ENCODE results near the gene RAPGEF2. TPM values are rescaled to one million over a fixed set of nuclear protein-coding genes. Genes with fewer than 3 reads are reported as not detected.

Gene RAPGEF2
- total RNA-seq, 1 experiment from 2014 or later, result 37.1 TPM

GRCh38 chr4:159278399-159278798, 175.5 kb downstream of the RAPGEF2 start:
- H3K27ac ChIP-seq (ENCODE audit: insufficient read length, low read depth, low read length), result no peak overlapping the region
- H3K23me2 ChIP-seq (ENCODE audit: insufficient read length, low read depth, low read length, poor library complexity, severe bottlenecking), result no peaks in the 10 kb centered on the region
- no peaks in the 10 kb centered on the region for H3K27me3 Mint-ChIP-seq (ENCODE audit: low read depth)
- no peak overlapping the region for H3K4ac ChIP-seq (ENCODE audit: low read depth, low read length)
- H4K91ac ChIP-seq (ENCODE audit: insufficient read length, low read depth, low read length), result no peak overlapping the region
- no peak overlapping the region for H2AFZ ChIP-seq (ENCODE audit: low read length)
- H2BK120ac ChIP-seq (ENCODE audit: low read depth, low read length, poor library complexity, severe bottlenecking), result no peak overlapping the region
- no peaks in the 10 kb centered on the region for H3K27me3 ChIP-seq (ENCODE audit: insufficient read depth, low read length)
- no peaks in the 10 kb centered on the region for H3K9me3 ChIP-seq (ENCODE audit: control insufficient read depth, low read depth, low read length)
- H3K4me1 Mint-ChIP-seq, result peaks cover 10 to 13% of the 10 kb centered on the region in 2 experiments
- H3K9ac ChIP-seq (ENCODE audit: extremely low read depth, insufficient read length, low read length), result no peak overlapping the region
- H3K56ac ChIP-seq (ENCODE audit: insufficient read length, low read depth, low read length), result no peak overlapping the region
- no peaks in the 10 kb centered on the region for H3K79me2 ChIP-seq (ENCODE audit: insufficient read depth, low read length)
- no peak overlapping the region for H2BK15ac ChIP-seq (ENCODE audit: low read depth, low read length)
- no peak overlapping the region for H3K23ac ChIP-seq (ENCODE audit: insufficient read length, low read depth, low read length)
- no peak overlapping the region for H3K4me3 Mint-ChIP-seq
- no CpG with 5 or more reads among the region's 5 CpGs for WGBS (ENCODE audit: extremely low coverage, insufficient read length, low lambda C conversion rate)
- H3K36me3 Mint-ChIP-seq (ENCODE audit: insufficient read depth in 1 of 3, low read depth in 3 of 3), result no peaks in the 10 kb centered on the region
- H2AK5ac ChIP-seq (ENCODE audit: insufficient read length, low read length), result no peak overlapping the region
- no peak overlapping the region for H4K8ac ChIP-seq (replicated peaks; ENCODE audit: insufficient read length, low read depth, low read length)
- no peaks in the 10 kb centered on the region for H3K79me1 ChIP-seq (ENCODE audit: insufficient read depth, low read depth, low read length, poor library complexity, severe bottlenecking)
- 0 out of 7 replicates have a peak overlapping the region, but pooled peaks of 1 of the 3 experiments have one; percentile 46 for H3K27ac Mint-ChIP-seq
- no peak overlapping the region for H4K5ac ChIP-seq (ENCODE audit: insufficient read length, low read depth, low read length)
- no peak overlapping the region for H3K14ac ChIP-seq (ENCODE audit: insufficient read depth, low read length)
- TF ChIP-seq CTCF (conservative IDR thresholded peaks at IDR 0.05), result no peak
- no peaks in the 10 kb centered on the region for H4K20me1 ChIP-seq (ENCODE audit: control insufficient read depth, insufficient read depth, insufficient read length)
- H3K18ac ChIP-seq (ENCODE audit: insufficient read length, low read depth, low read length), result no peak overlapping the region
- no peaks in the 10 kb centered on the region for H3K4me1 ChIP-seq (ENCODE audit: insufficient read depth, low read length)
- no peak overlapping the region for H2BK20ac ChIP-seq (ENCODE audit: low read depth, low read length, poor library complexity, severe bottlenecking)
- no peaks in the 10 kb centered on the region; a peak in 1 of 5 replicates for H3K9me3 Mint-ChIP-seq
- H3K4me2 ChIP-seq (ENCODE audit: insufficient read depth, insufficient read length, low read length), result no peak overlapping the region
- no peak for DNase-seq
- H3T11ph ChIP-seq (ENCODE audit: low read length), result no peak overlapping the region
- no peak overlapping the region for H2BK5ac ChIP-seq (ENCODE audit: insufficient read length, low read length)
- H2BK12ac ChIP-seq (ENCODE audit: insufficient read length, low read depth, low read length), result no peak overlapping the region
